HG03159 (cell line): Measurements from ENCODE around the gene SGK1.
A peak's percentile ranks its signal among the peaks of the same experiment; 100 is the strongest.
"Not testable (repeated sequence)": the region's sequence is repeated elsewhere in the genome, so short reads cannot be mapped to it uniquely, and the experiment has no call there.

Experiments
- ATAC-seq: cut with Tn5 transposase; IDR thresholded peaks from one replicate; pipeline ENCODE4 v1.9.1; 2021; ENCODE audit warnings: mild to moderate bottlenecking, moderate library complexity; ENCODE audit not compliant: unreplicated experiment

SGK1 gene

GRCh38 chr6:134256862-134257261 is 61.0 kb downstream of the SGK1 start:
- no peak for ATAC-seq

- ATAC-seq = not testable (repeated sequence)
These were observed 62.6 kb downstream of the SGK1 start for GRCh38 chr6:134255280-134255679.

- no peak for ATAC-seq
These were observed 63.8 kb downstream of the SGK1 start for GRCh38 chr6:134254118-134254517.

GRCh38 chr6:134253681-134254080 is 64.2 kb downstream of the SGK1 start:
- no peak for ATAC-seq

GRCh38 chr6:134251320-134251719 is 66.6 kb downstream of the SGK1 start:
- no peak for ATAC-seq

GRCh38 chr6:134250776-134251175 is 67.1 kb downstream of the SGK1 start:
- ATAC-seq = no peak

GRCh38 chr6:134249759-134250602 is 67.9 kb downstream of the SGK1 start:
- no peak for ATAC-seq

GRCh38 chr6:134249239-134249758 is 68.6 kb downstream of the SGK1 start:
- no peak for ATAC-seq

- ATAC-seq = no peak
These were observed 69.9 kb downstream of the SGK1 start for GRCh38 chr6:134247844-134248580.

GRCh38 chr6:134247231-134247833 is 70.6 kb downstream of the SGK1 start:
- ATAC-seq = peak; percentile 86

- ATAC-seq = no peak
These were observed 72.2 kb downstream of the SGK1 start for GRCh38 chr6:134245706-134246105.

- ATAC-seq = no peak
These were observed 72.9 kb downstream of the SGK1 start for GRCh38 chr6:134245041-134245440.

GRCh38 chr6:134240665-134241431 is 77.1 kb downstream of the SGK1 start:
- ATAC-seq = no peak

GRCh38 chr6:134238960-134239795 is 78.7 kb downstream of the SGK1 start:
- no peak for ATAC-seq

- no peak for ATAC-seq
These were observed 79.9 kb downstream of the SGK1 start for GRCh38 chr6:134238006-134238405.

- ATAC-seq = peak; percentile 94
These were observed 81.8 kb downstream of the SGK1 start for GRCh38 chr6:134235937-134236751.

- not testable (repeated sequence) for ATAC-seq
These were observed 82.6 kb downstream of the SGK1 start for GRCh38 chr6:134235334-134235733.

GRCh38 chr6:134233180-134233955 is 84.5 kb downstream of the SGK1 start:
- ATAC-seq = no peak
